ENCODE data around the gene DNAJC5. TPM values are rescaled to one million over a fixed set of nuclear protein-coding genes. Genes with fewer than 3 reads are reported as not detected.

Gene DNAJC5
- total RNA-seq, 1 donor = 26.0 TPM

DNA sequence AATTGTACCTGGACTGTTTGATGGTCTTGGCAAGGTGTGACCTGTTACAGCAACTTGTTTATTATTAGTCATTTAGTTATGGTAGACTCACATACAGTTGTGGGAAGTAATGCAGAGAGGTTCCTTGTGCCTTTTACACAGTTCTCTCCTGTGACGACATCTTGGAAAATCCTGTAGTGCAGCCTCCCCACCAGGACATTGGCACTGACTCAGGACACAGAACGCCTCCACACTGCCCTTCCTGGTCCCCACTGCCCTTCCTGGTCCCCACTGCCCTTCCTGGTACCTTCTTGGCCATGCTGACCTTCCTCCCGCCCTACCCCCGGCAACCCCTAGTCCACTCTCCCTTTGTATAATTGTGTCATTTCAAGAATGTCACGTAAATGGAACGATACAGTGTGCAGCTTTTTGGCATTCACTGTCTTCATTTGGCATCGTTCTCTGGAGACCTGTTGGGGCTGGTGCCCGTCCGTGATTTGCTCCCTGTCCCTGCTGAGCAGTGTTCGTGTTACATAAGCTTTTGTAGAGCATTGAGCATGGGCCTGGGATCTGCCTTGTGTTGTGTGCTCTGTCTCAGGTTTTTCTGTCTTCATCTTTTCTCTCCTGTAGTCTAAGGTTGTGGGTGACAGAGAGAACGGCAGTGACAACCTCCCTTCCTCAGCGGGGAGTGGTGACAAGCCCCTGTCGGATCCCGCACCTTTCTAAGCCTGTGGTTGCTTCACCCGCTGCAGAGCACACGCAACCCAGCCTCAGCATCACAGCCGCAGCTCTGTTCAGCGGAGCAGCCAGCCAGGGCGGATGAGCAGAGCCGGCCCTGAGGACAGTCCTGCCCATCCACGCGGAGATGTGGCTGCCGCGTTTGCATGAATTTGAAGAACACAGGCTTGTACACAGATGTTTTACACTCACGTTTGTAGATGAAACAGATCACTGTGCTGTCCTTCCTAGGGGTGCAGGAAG, 5.4 kb upstream of the DNAJC5 start:
- Histone ChIP-seq H3K4me3 (ENCODE audit: low read length) (no peak overlapping the region), H3K4me1 (ENCODE audit: insufficient read depth, low read length) (peaks cover 23% of the 10 kb centered on the region)

GRCh38 chr20:63890201-63890576, 4.7 kb upstream of the DNAJC5 start:
- Histone ChIP-seq H3K4me3 (ENCODE audit: low read length) (no peak overlapping the region), H3K27me3 (ENCODE audit: insufficient read depth, low read length) (no peaks in the 10 kb centered on the region), H3K9me3 (ENCODE audit: low read depth, low read length) (no peaks in the 10 kb centered on the region), H3K4me1 (ENCODE audit: insufficient read depth, low read length) (peaks cover 26% of the 10 kb centered on the region)

More for the DNA sequence above, 5.4 kb upstream of the DNAJC5 start:
- H3K9me3 ChIP-seq (ENCODE audit: low read depth, low read length) = no peaks in the 10 kb centered on the region
- no peaks in the 10 kb centered on the region for H3K27me3 ChIP-seq (ENCODE audit: insufficient read depth, low read length)

DNA sequence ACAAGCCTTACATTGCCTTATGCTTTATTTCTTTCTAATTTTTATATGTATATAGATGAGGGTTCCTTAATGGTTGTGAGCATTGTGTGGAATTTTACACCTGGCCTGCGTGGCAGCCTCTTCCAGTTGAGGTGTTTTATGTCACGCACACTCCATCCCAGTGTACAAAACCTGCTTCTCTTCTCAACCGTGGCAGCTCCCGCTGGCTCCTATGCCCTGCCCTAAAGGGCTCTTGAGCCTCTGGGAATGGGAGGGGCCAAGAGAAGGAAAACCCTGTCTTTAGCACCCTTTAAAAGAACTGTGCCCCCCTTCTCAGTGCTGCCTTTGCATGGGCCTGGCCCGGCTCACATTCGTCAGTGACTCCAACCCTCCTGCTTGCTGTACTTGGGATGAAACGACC, 4.3 kb upstream of the DNAJC5 start:
- no peak overlapping the region for H3K4me3 ChIP-seq (ENCODE audit: low read length)
- no peaks in the 10 kb centered on the region for H3K27me3 ChIP-seq (ENCODE audit: insufficient read depth, low read length)
- no peaks in the 10 kb centered on the region for H3K9me3 ChIP-seq (ENCODE audit: low read depth, low read length)
- peaks cover 26% of the 10 kb centered on the region for H3K4me1 ChIP-seq (ENCODE audit: insufficient read depth, low read length)

DNA sequence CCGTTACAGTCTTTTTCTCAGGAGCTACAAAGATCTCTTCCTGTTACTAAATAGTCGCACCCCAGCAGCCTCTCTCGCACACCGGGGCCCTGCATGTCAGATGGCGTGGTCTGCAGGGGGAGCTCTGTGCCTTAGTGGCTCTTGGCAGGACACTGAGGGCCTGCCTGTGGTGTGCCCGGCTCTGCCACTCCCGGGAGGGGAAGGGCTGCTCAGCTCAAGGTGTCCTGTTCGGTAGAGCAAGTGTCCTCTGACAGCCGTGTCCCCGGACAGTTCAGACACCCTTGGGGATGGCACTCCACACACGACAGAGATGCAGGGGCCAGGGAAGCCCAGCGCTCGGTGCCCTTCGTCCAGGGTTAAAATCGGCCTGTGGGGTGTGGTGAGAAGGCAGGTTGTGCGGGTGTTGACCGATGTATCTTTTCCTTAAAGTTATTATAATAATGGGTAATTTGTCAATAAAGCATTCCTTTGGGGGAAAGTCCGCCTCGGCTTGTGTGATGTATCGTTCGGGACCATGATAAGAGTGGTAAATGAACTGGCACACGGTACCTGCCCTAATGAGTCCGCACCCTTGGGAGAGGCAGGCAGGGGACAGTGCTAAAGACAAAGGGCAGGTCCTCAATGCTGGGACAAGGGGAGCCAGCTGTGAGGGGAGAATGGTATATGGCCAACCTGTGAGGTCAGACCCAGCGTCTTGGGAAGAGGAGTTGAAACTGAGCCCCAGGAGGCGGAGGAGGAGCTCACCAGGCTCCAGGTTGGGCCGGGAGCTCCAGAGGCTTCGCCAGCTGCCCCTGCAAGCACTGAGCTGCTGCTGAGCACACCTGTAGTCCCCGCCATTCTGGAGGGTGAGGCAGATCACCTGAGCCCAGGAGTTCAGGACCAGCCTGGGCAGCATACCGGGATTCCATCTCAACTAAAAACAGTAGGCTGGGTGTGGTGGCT, 3.6 kb upstream of the DNAJC5 start:
- Histone ChIP-seq H3K9me3 (ENCODE audit: low read depth, low read length) (no peaks in the 10 kb centered on the region), H3K4me3 (ENCODE audit: low read length) (no peak overlapping the region), H3K27me3 (ENCODE audit: insufficient read depth, low read length) (no peaks in the 10 kb centered on the region), H3K4me1 (ENCODE audit: insufficient read depth, low read length) (peaks cover 32% of the 10 kb centered on the region)

GRCh38 chr20:63892402-63892801, 2.5 kb upstream of the DNAJC5 start:
- Histone ChIP-seq H3K4me3 (ENCODE audit: low read length) (no peak overlapping the region), H3K4me1 (ENCODE audit: insufficient read depth, low read length) (peaks cover 43% of the 10 kb centered on the region), H3K9me3 (ENCODE audit: low read depth, low read length) (no peaks in the 10 kb centered on the region), H3K27me3 (ENCODE audit: insufficient read depth, low read length) (no peaks in the 10 kb centered on the region)

- H3K4me3 ChIP-seq (ENCODE audit: low read length) = no peak overlapping the region
- no peaks in the 10 kb centered on the region for H3K9me3 ChIP-seq (ENCODE audit: low read depth, low read length)
- no peaks in the 10 kb centered on the region for H3K27me3 ChIP-seq (ENCODE audit: insufficient read depth, low read length)
- H3K4me1 ChIP-seq (ENCODE audit: insufficient read depth, low read length) = peaks cover 56% of the 10 kb centered on the region
Observed at GRCh38 chr20:63893999-63894357, 948 bp upstream of the DNAJC5 start.

DNA sequence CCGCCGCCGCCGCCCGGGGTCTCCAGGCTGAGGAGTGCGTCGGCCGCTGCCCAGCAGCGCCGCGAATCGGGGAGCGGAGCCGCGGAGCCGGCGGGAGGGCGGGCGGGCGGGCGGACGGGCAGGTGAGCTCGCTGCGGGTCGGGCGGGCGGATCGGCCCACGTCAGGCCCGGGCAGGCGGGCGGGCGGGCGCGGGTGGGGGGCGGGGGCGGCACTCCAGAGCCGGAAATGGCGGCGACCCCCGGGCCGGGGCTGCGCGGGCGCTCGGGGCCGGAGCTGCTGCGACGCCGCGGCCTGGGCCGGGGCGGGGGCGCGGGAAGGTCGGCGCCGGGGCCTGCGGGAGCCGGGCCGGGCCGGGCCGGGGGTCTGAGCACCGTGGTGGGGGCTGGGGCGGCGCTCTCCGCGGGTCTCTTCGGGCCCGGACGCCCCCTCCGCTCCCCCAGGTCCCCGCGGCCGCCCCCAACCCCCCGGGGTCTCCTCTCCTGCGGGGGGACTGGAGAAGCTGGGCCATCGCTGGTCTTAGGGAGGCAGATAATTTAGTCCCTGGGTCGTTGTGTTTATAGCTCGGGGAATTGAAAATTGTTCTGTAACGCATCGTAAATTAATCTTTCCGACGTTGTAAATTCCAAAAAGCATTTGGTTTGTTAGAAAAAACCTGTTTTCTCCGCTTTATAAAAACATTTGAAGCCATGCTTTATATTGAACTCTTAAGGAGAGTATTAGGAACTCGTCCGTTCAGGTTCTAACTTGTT, 451 bp downstream of the DNAJC5 start:
- Histone ChIP-seq H3K9me3 (ENCODE audit: low read depth, low read length) (no peaks in the 10 kb centered on the region), H3K27me3 (ENCODE audit: insufficient read depth, low read length) (no peaks in the 10 kb centered on the region), H3K4me1 (ENCODE audit: insufficient read depth, low read length) (peaks cover 56% of the 10 kb centered on the region), H3K4me3 (ENCODE audit: low read length) (peak overlapping the region; percentile 72)

DNA sequence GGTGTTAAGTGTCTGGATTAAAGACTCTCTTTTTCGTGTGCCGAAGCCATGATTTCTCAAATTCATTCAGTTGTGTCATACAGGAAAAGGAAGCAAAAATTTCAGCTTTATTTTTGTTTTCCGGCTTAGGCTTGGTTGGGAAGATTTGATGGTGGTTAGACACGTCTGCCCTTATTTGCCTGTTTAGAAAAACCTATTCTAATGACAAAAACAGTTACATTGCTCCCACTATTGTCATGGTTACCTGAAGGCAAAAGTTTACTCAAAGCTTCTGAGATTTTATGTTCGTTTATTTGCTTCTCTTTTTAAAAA, 982 bp downstream of the DNAJC5 start:
- Histone ChIP-seq H3K27me3 (ENCODE audit: insufficient read depth, low read length) (no peaks in the 10 kb centered on the region), H3K4me1 (ENCODE audit: insufficient read depth, low read length) (peaks cover 61% of the 10 kb centered on the region), H3K9me3 (ENCODE audit: low read depth, low read length) (no peaks in the 10 kb centered on the region), H3K4me3 (ENCODE audit: low read length) (peak overlapping the region; percentile 72)

DNA sequence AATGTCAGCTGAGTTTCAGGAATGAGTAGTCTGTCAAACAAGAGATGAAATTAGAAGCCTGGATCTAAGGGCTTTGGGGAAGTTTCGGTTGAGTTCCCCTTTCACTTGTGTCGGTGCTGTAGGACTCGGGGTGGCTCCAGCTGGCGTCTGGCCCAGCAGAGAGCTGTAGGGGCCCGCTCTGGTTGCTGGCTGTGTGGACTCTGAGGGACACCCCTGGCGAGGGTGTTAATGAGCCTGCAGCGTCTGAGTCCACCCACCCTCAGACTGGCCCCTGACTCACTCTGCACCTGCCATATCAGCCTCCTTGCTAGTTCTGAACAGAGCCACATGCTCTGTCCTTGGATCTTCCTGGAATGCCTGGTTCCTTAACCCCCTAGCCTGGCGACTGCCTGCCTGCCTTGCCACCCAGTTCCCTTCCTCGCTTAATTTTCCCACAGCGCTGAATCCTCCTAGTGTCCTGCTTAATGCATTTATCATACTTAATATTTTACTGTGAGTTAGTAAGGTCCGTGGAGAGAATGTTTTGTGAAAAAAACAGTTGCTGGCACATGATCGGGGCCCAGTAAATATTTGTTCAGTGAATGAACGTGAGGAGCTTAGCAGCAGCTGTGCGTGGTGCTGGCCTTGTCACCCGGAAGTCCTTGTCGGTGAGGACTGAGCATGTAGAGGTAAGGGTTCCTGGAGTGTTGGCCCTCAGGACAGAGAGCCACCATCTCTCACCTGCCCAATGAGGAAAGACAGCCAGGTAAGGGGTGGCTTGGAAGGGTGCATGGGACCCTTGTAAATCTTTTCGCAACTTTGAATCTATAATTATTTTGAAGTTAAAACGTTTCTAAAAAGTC, 1.6 kb downstream of the DNAJC5 start:
- Histone ChIP-seq H3K9me3 (ENCODE audit: low read depth, low read length) (no peaks in the 10 kb centered on the region), H3K4me1 (ENCODE audit: insufficient read depth, low read length) (peaks cover 67% of the 10 kb centered on the region), H3K27me3 (ENCODE audit: insufficient read depth, low read length) (no peaks in the 10 kb centered on the region), H3K4me3 (ENCODE audit: low read length) (peak overlapping the region; percentile 72)

DNA sequence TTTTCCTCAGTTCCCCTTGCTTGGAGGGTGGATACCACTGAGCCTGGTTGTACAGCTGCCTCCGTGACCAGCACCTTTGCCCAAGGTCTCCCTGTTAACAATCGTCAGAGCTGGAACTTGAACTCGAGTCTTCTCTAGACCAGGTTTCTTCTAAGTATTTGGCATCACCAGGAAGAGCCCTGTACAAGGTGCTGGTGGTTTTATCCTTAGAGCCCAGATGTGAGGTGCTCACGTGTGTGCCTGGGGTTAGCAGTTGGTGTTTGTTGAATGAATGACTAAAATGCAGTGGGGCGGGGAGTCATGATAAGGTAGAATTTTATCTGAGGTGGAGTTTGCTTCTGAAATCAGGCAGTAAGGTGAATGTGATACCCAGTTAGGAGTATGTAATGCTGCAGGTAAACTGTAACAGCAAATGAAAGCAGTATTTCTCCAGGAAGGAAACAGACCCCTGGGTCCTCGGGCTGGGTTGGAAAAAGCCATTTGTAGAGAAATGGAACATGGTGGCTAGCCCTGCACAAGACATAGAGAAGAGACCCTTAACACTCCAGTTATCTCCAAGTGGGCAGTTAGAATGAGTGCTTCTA, 3.1 kb downstream of the DNAJC5 start:
- Histone ChIP-seq H3K27me3 (ENCODE audit: insufficient read depth, low read length) (no peaks in the 10 kb centered on the region), H3K4me1 (ENCODE audit: insufficient read depth, low read length) (peaks cover 82% of the 10 kb centered on the region), H3K9me3 (ENCODE audit: low read depth, low read length) (no peaks in the 10 kb centered on the region), H3K4me3 (ENCODE audit: low read length) (no peak overlapping the region)

GRCh38 chr20:63898882-63899558, 4.1 kb downstream of the DNAJC5 start:
- Histone ChIP-seq H3K4me3 (ENCODE audit: low read length) (no peak overlapping the region), H3K4me1 (ENCODE audit: insufficient read depth, low read length) (peaks cover 91% of the 10 kb centered on the region), H3K27me3 (ENCODE audit: insufficient read depth, low read length) (no peaks in the 10 kb centered on the region), H3K9me3 (ENCODE audit: low read depth, low read length) (no peaks in the 10 kb centered on the region)

- Histone ChIP-seq H3K27me3 (ENCODE audit: insufficient read depth, low read length) (no peaks in the 10 kb centered on the region), H3K4me1 (ENCODE audit: insufficient read depth, low read length) (peaks cover 97% of the 10 kb centered on the region), H3K9me3 (ENCODE audit: low read depth, low read length) (no peaks in the 10 kb centered on the region), H3K4me3 (ENCODE audit: low read length) (no peak overlapping the region)
Observed at GRCh38 chr20:63900413-63900812, 5.5 kb downstream of the DNAJC5 start.

- no peaks in the 10 kb centered on the region for H3K27me3 ChIP-seq (ENCODE audit: insufficient read depth, low read length)
- H3K9me3 ChIP-seq (ENCODE audit: low read depth, low read length) = no peaks in the 10 kb centered on the region
- H3K4me1 ChIP-seq (ENCODE audit: insufficient read depth, low read length) = peaks cover 90% of the 10 kb centered on the region
- no peak overlapping the region for H3K4me3 ChIP-seq (ENCODE audit: low read length)
Observed at GRCh38 chr20:63903796-63904561, 9.1 kb downstream of the DNAJC5 start.

Measured in mononuclear cell (primary cell).